K562 (cell line): ENCODE measurements around the gene SELPLG. TPM values are rescaled to one million over a fixed set of nuclear protein-coding genes. Genes with fewer than 3 reads are reported as not detected.

Source experiments
- ATAC-seq: fragments of 200-7000 bp; cut with Tn5 transposase; 3 replicates; pipeline ENCODE4 v1.9.1; 2020; ENCODE audit warnings: moderate library complexity
- BruUV-seq: library from RNA; stranded (reverse); fragments of 400-500 nt; replicated peaks from 2 replicates; lab custom pipeline; 2021; lab: Mats Ljungman, UMichigan
- CTCF ChIA-PET: fragments of 300-600 bp; formaldehyde crosslinking; extraction: SDS; loops from one replicate; lab custom pipeline; 2021; ENCODE audit warnings: low intra/inter-chr PET ratio; lab: Yijun Ruan, JAX
- POLR2A ChIA-PET: fragments of 300-600, 350-650 bp; sonication (Branson Sonifier 250); formaldehyde crosslinking; extraction: SDS; loops from one replicate; lab custom pipeline; 2021; ENCODE audit warnings: antibody characterized with exemption, inconsistent platforms; lab: Yijun Ruan, JAX
- DNase-seq, 4 experiments: peaks; one replicate each; pipeline versions ENCODE4 v3.0.0 to v3.0.0-alpha.2; 2011 to 2018; ENCODE audit warnings: low spot score in 3 of 4, mixed read lengths in 3 of 4; ENCODE audit errors: extremely low read depth in 1 of 4
- FAIRE-seq: peaks from 2 replicates; lab custom pipeline; 2011; peaks lifted over from hg19 to GRCh38; lab: Jason Lieb, UNC
- H2AFZ ChIP-seq: 2 replicates; pipeline ENCODE4 v1.6.0; 2011; ENCODE audit warnings: low read depth, low read length, control low read depth, inconsistent platforms
- H3K27ac ChIP-seq: fragments of 200-600 bp; 3 replicates; pipeline ENCODE4 v1.8.0; 2011; ENCODE audit warnings: low read depth, mild to moderate bottlenecking, control low read depth, inconsistent platforms, low read length, moderate library complexity, mixed read lengths; ENCODE audit errors: extremely low read depth
- H3K27me3 ChIP-seq, 2 experiments: fragments of 300-600 bp in 1 of 2; 2 replicates in 1 of 2; 3 replicates in 1 of 2; pipeline versions ENCODE4 v1.6.0 to v1.8.0; 2011; ENCODE audit warnings: inconsistent platforms in 2 of 2, low read length in 2 of 2, mild to moderate bottlenecking in 1 of 2, mixed read lengths in 1 of 2, moderate library complexity in 1 of 2; ENCODE audit not compliant: control insufficient read depth in 2 of 2, insufficient read depth in 2 of 2
- H3K36me3 ChIP-seq: fragments of 300-600 bp; 3 replicates; pipeline ENCODE4 v1.8.0; 2011; ENCODE audit warnings: mild to moderate bottlenecking, low read length, inconsistent platforms; ENCODE audit not compliant: control insufficient read depth, insufficient read depth
- H3K4me1 ChIP-seq, 2 experiments: fragments of 200-600 bp in 1 of 2; replicated peaks in 1 of 2; 2 replicates in 1 of 2; 3 replicates in 1 of 2; pipeline versions ENCODE4 v1.5.1 to v1.8.0; 2011; ENCODE audit warnings: inconsistent platforms in 2 of 2, low read length in 2 of 2, mild to moderate bottlenecking in 1 of 2, mixed read lengths in 1 of 2, moderate library complexity in 1 of 2; ENCODE audit not compliant: control insufficient read depth in 2 of 2, insufficient read depth in 2 of 2
- H3K4me2 ChIP-seq: 2 replicates; pipeline ENCODE4 v1.6.1; 2011; ENCODE audit warnings: low read length, control low read depth, inconsistent platforms, mixed read lengths; ENCODE audit not compliant: insufficient read depth
- H3K4me3 ChIP-seq: fragments of 200-600 bp; sonication (generic), shearing (Covaris generic); 2 replicates; pipeline ENCODE4 v1.5.1; 2016; ENCODE audit warnings: control low read depth, inconsistent platforms
- H3K79me2 ChIP-seq: fragments of 200-600 bp; 3 replicates; pipeline ENCODE4 v1.8.0; 2011; ENCODE audit warnings: low read length, inconsistent platforms; ENCODE audit not compliant: control insufficient read depth, insufficient read depth
- H3K9ac ChIP-seq, 2 experiments: 2 replicates each; pipeline versions ENCODE4 v1.6.0 to v1.6.1; 2011; ENCODE audit warnings: low read depth in 2 of 2, low read length in 2 of 2, control low read depth in 1 of 2, inconsistent platforms in 1 of 2, mild to moderate bottlenecking in 1 of 2, mixed read lengths in 1 of 2; ENCODE audit not compliant: insufficient read depth in 1 of 2
- H3K9me1 ChIP-seq: one replicate; pipeline ENCODE4 v1.6.0; 2011; ENCODE audit warnings: inconsistent platforms, mild to moderate bottlenecking, low read length, moderate library complexity; ENCODE audit not compliant: control insufficient read depth, insufficient read depth
- H3K9me3 ChIP-seq: replicated peaks from 2 replicates; pipeline ENCODE4 v1.5.1; 2011; ENCODE audit warnings: low read depth, low read length, inconsistent platforms; ENCODE audit not compliant: control insufficient read depth, insufficient read depth
- H4K20me1 ChIP-seq: replicated peaks from 2 replicates; pipeline ENCODE4 v1.6.1; 2011; ENCODE audit warnings: low read length, inconsistent platforms, mixed read lengths; ENCODE audit not compliant: control insufficient read depth, insufficient read depth
- EGR1 ChIP-seq: fragments of 450-650 bp; conservative IDR thresholded peaks from 2 replicates; pipeline ENCODE4 v1.6.1; 2017; ENCODE audit warnings: mild to moderate bottlenecking
- FOSL1 ChIP-seq: fragments of 200-800 bp; sonication (Bioruptor generic); conservative IDR thresholded peaks from 2 replicates; pipeline ENCODE4 v1.6.1; 2016; ENCODE audit warnings: missing genetic modification characterization, missing compliant biosample characterization
- JUN ChIP-seq, 2 experiments: sonication (generic) in 1 of 2; formaldehyde crosslinking in 1 of 2; IDR thresholded peaks; 2 replicates each; pipeline versions ENCODE4 v1.6.1 to v1.8.0; 2012 to 2022; ENCODE audit warnings: borderline replicate concordance in 2 of 2, mild to moderate bottlenecking in 2 of 2, improper control_type of control experiment in 1 of 2, low read depth in 1 of 2, low read length in 1 of 2, missing genetic modification reagents in 1 of 2
- MAX ChIP-seq: sonication (generic); formaldehyde crosslinking; IDR thresholded peaks from 2 replicates; pipeline ENCODE4 v1.9.0; 2022; ENCODE audit warnings: mild to moderate bottlenecking, missing genetic modification reagents
- NKRF ChIP-seq: fragments of 450-650 bp; IDR thresholded peaks from 2 replicates; pipeline ENCODE4 v1.6.1; 2016; ENCODE audit warnings: borderline replicate concordance
- NONO ChIP-seq, 2 experiments: fragments of 200-400 bp in 1 of 2; fragments of 450-650 bp in 1 of 2; formaldehyde crosslinking in 1 of 2; IDR thresholded peaks; 2 replicates each; pipeline ENCODE4 v1.6.1; 2017; ENCODE audit warnings: low read depth in 2 of 2, mild to moderate bottlenecking in 2 of 2, moderate library complexity in 2 of 2, low read length in 1 of 2
- NR2C1 ChIP-seq, 2 experiments: fragments of 450-650 bp; IDR thresholded peaks; 2 replicates each; pipeline ENCODE4 v1.6.1; 2017; ENCODE audit warnings: mild to moderate bottlenecking in 2 of 2, antibody characterized with exemption in 1 of 2, inconsistent platforms in 1 of 2, missing compliant biosample characterization in 1 of 2, missing genetic modification characterization in 1 of 2
- TSC22D4 ChIP-seq: fragments of 450-650 bp; IDR thresholded peaks from 2 replicates; pipeline ENCODE4 v1.6.1; 2016; ENCODE audit warnings: missing genetic modification characterization, missing biosample characterization, control low read depth
- ZBTB7A ChIP-seq: IDR thresholded peaks from 2 replicates; pipeline ENCODE4 v1.6.1; 2011; ENCODE audit warnings: low read depth, mild to moderate bottlenecking, low read length, moderate library complexity, borderline replicate concordance; ENCODE audit not compliant: control insufficient read depth
- ZBTB8A ChIP-seq: fragments of 450-650 bp; IDR thresholded peaks from 2 replicates; pipeline ENCODE4 v1.6.1; 2018; ENCODE audit warnings: mild to moderate bottlenecking, moderate library complexity; ENCODE audit not compliant: partially characterized antibody
- ZNF212 ChIP-seq: fragments of 450-650 bp; formaldehyde crosslinking; IDR thresholded peaks from 2 replicates; pipeline ENCODE4 v1.4.0; 2020; ENCODE audit warnings: mild to moderate bottlenecking
- WGBS: fragments of 100-300 bp; shearing (Covaris generic); methylation state at CpG from one replicate; pipeline ENCODE4 v1.1.6; 2016; ENCODE audit warnings: low coverage, mixed read lengths; ENCODE audit not compliant: insufficient coverage; ENCODE audit errors: missing lambda C conversion rate; 5-methylcytosine and 5-hydroxymethylcytosine counted together
- in situ Hi-C: fragments of 300-500 bp; cut with MboI; formaldehyde crosslinking; loops from 4 replicates; pipeline ENCODE4 v1.15.0; 2018; ENCODE audit warnings: inconsistent platforms, mixed read lengths
- intact Hi-C: fragments of 100-400 bp; cut with micrococcal nuclease; formaldehyde crosslinking; loops from 2 replicates; pipeline ENCODE4 v1.14.2; 2022
- polyA plus RNA-seq, 8 experiments: library from polyadenylated mRNA; depleted of rRNA in 4 of 8; stranded (reverse) in 5 of 8; unstranded in 3 of 8; fragments of >200 nt; fragmentation: Nextera tagmentation in 2 of 8; fragmentation: Illumina TruSeq in 1 of 8; extraction: Ambion mirVana in 2 of 8; extraction: Trizol in 1 of 8; gene quantifications; 2 replicates each; pipeline versions ENCODE4 v1.2.1 to v1.2.3, GENCODE V29; 2011 to 2014; ENCODE audit warnings: inconsistent platforms in 1 of 8, missing spikeins in 1 of 8
- total RNA-seq, 7 experiments: library from RNA; depleted of rRNA in 6 of 7; stranded (reverse); fragments of >200 nt in 6 of 7; fragmentation: Illumina TruSeq in 2 of 7; extraction: Trizol in 2 of 7; gene quantifications; 2 replicates each; pipeline versions ENCODE4 v1.2.1 to v1.2.3, GENCODE V29; 2011 to 2021; ENCODE audit warnings: low replicate concordance in 1 of 7

The SELPLG gene
- total and polyA plus RNA-seq, 9 of the 15 experiments (the other 6 are each of a cell fraction or from before 2014, with no cell fraction given) = 0.22 to 10.2 (median 1.7) TPM

GRCh38 chr12:108605000-108605689 lies 28.5 kb downstream of the SELPLG start (continued):
- no peak; the same call in 1 of the 2 replicates for TF ChIP-seq JUN (IDR thresholded peaks at IDR 0.05; ENCODE audit: borderline replicate concordance, low read depth, low read length)
- peak; percentile 34; the same call in 1 of the 2 replicates for TF ChIP-seq JUN (CRISPR knock-in tag; IDR thresholded peaks at IDR 0.05; ENCODE audit: borderline replicate concordance)
- TF ChIP-seq FOSL1 (tag) = peak; percentile 57
- no peak for TF ChIP-seq NR2C1 (IDR thresholded peaks at IDR 0.05)
- peak; percentile 47; the same call in 1 of the 2 replicates for TF ChIP-seq NR2C1 (tag; IDR thresholded peaks at IDR 0.05)
- peak; percentile 28; the same call in 1 of the 2 replicates for TF ChIP-seq MAX (CRISPR knock-in tag)
- peak; percentile 91 for TF ChIP-seq ZBTB7A

- H3K36me3 ChIP-seq = no peaks in the 10 kb centered on the region
- no peaks in the 10 kb centered on the region for H3K27me3 ChIP-seq
- peaks cover 3% of the 10 kb centered on the region; the same call in 1 of the 2 replicates for H4K20me1 ChIP-seq
- H3K79me2 ChIP-seq = no peaks in the 10 kb centered on the region
- ChIA-PET CTCF (no interaction called here), POLR2A (interaction anchor here (0.7 to 1.0 kb wide), 4 partner anchors 8 to 24 kb away, joined by 3 to 5 read pairs (median 3); no protein-coding TSS in a partner anchor)
- no peak overlapping the region for H3K4me3 ChIP-seq
- H3K9ac ChIP-seq = peak overlapping the region in 1 of 2 experiments; percentile 17; a peak in 1 of 4 replicates
- peaks cover 0 to 6% of the 10 kb centered on the region in 2 experiments; a peak in 3 of 5 replicates for H3K4me1 ChIP-seq
- H2AFZ ChIP-seq = peak overlapping the region; percentile 18; the same call in 1 of the 2 replicates
- H3K9me3 ChIP-seq = no peaks in the 10 kb centered on the region
- ATAC-seq (peak; percentile 18; the same call in 1 of the 3 replicates), FAIRE-seq (no peak), DNase-seq (no peak)
- 13% methylated on average over 14 of the region's 14 CpGs for WGBS
- BruUV-seq = no TSS peak
- intact Hi-C loops (no loop called here), in situ Hi-C loops (no loop called here)
- H3K27ac ChIP-seq = no peak overlapping the region
- H3K9me1 ChIP-seq = peaks cover 3% of the 10 kb centered on the region
- no peak overlapping the region for H3K4me2 ChIP-seq
- no peak for TF ChIP-seq TSC22D4
- TF ChIP-seq EGR1 = no peak
- TF ChIP-seq ZNF212 (CRISPR knock-in tag) = no peak
- TF ChIP-seq NKRF = no peak
- no peak for TF ChIP-seq NONO (IDR thresholded peaks at IDR 0.05; ENCODE audit: low read depth in 2 of 2, low read length in 1 of 2)
- no peak for TF ChIP-seq ZBTB8A
Observed at GRCh38 chr12:108604208-108604941, 29.3 kb downstream of the SELPLG start.
